AG10803 (cell line): ENCODE measurements around the gene OXLD1.

Experiments
- DNase-seq: peaks from one replicate; pipeline ENCODE4 v3.0.0; 2010; ENCODE audit warnings: low read depth
- H3K4me3 ChIP-seq: 2 replicates; pipeline ENCODE4 v1.5.1; 2011; ENCODE audit warnings: mild to moderate bottlenecking, low read length, control low read depth
- CTCF ChIP-seq: conservative IDR thresholded peaks from 2 replicates; pipeline ENCODE4 v1.5.1; 2011; ENCODE audit warnings: mild to moderate bottlenecking, low read length, control low read depth, inconsistent platforms

The OXLD1 gene

GRCh38 chr17:81697261-81698044 lies 31.0 kb upstream of the OXLD1 start:
- no peak for DNase-seq
- H3K4me3 ChIP-seq, result no peak overlapping the region
- no peak for TF ChIP-seq CTCF

GRCh38 chr17:81696218-81696941 lies 30.0 kb upstream of the OXLD1 start:
- no peak for TF ChIP-seq CTCF
- no peak for DNase-seq

GRCh38 chr17:81695801-81696200 lies 29.4 kb upstream of the OXLD1 start:
- TF ChIP-seq CTCF, result no peak
- no peak for DNase-seq
- H3K4me3 ChIP-seq, result no peak overlapping the region

More at GRCh38 chr17:81696218-81696941, 30.0 kb upstream of the OXLD1 start:
- H3K4me3 ChIP-seq, result no peak overlapping the region

GRCh38 chr17:81695211-81695610 lies 28.8 kb upstream of the OXLD1 start:
- TF ChIP-seq CTCF, result no peak
- no peak for DNase-seq
- no peak overlapping the region for H3K4me3 ChIP-seq

- DNase-seq, result no peak
- TF ChIP-seq CTCF, result no peak
These were observed 28.4 kb upstream of the OXLD1 start for GRCh38 chr17:81694810-81695209.

GRCh38 chr17:81693509-81694210 lies 27.3 kb upstream of the OXLD1 start:
- TF ChIP-seq CTCF, result no peak
- no peak overlapping the region for H3K4me3 ChIP-seq
- DNase-seq, result no peak

More at GRCh38 chr17:81694810-81695209, 28.4 kb upstream of the OXLD1 start:
- H3K4me3 ChIP-seq, result no peak overlapping the region
